ENCODE results near the gene CUTA.

DNA sequence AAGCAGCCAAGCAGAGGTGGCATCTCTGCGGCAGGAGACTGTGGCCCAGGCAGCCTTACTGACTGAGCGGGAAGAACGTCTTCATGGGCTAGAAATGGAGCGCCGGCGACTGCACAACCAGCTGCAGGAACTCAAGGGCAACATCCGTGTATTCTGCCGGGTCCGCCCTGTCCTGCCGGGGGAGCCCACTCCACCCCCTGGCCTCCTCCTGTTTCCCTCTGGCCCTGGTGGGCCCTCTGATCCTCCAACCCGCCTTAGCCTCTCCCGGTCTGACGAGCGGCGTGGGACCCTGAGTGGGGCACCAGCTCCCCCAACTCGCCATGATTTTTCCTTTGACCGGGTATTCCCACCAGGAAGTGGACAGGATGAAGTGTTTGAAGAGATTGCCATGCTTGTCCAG, 13.0 kb downstream of the CUTA start:
- TF ChIP-seq, protein P1, sequence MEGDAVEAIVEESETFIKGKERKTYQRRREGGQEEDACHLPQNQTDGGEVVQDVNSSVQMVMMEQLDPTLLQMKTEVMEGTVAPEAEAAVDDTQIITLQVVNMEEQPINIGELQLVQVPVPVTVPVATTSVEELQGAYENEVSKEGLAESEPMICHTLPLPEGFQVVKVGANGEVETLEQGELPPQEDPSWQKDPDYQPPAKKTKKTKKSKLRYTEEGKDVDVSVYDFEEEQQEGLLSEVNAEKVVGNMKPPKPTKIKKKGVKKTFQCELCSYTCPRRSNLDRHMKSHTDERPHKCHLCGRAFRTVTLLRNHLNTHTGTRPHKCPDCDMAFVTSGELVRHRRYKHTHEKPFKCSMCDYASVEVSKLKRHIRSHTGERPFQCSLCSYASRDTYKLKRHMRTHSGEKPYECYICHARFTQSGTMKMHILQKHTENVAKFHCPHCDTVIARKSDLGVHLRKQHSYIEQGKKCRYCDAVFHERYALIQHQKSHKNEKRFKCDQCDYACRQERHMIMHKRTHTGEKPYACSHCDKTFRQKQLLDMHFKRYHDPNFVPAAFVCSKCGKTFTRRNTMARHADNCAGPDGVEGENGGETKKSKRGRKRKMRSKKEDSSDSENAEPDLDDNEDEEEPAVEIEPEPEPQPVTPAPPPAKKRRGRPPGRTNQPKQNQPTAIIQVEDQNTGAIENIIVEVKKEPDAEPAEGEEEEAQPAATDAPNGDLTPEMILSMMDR (IDR thresholded peaks at IDR 0.05 in 4 of 5, conservative IDR thresholded peaks at IDR 0.05 in 1 of 5) = no peak
- TF ChIP-seq POLR2A (IDR thresholded peaks at IDR 0.05) = no peak

Measured in gastrocnemius medialis (tissue), 4 donors.